ENCODE data around the gene ARMC7.

The ARMC7 gene

GRCh38 chr17:75138519-75138918 lies 28.8 kb downstream of the ARMC7 start:
- Histone ChIP-seq H3K27ac (no peak overlapping the region), H3K4me3 (no peak overlapping the region)
- no peak for TF ChIP-seq CTCF (IDR thresholded peaks at IDR 0.05)
- DNase-seq (ENCODE audit: low spot score) = no peak

- Histone ChIP-seq H3K27ac (no peak overlapping the region), H3K4me3 (no peak overlapping the region)
- TF ChIP-seq CTCF (IDR thresholded peaks at IDR 0.05) = no peak
- no peak for DNase-seq (ENCODE audit: low spot score)
Observed at GRCh38 chr17:75142236-75142971, 32.6 kb downstream of the ARMC7 start.

- no peak overlapping the region for H3K4me3 ChIP-seq
- H3K27ac ChIP-seq = no peak overlapping the region
- no peak for DNase-seq (ENCODE audit: low spot score)
- no peak for TF ChIP-seq CTCF (IDR thresholded peaks at IDR 0.05)
Observed at GRCh38 chr17:75144816-75145512, 35.2 kb downstream of the ARMC7 start.

- no peak overlapping the region for H3K27ac ChIP-seq
- H3K4me3 ChIP-seq = no peak overlapping the region
- TF ChIP-seq CTCF (IDR thresholded peaks at IDR 0.05) = no peak
- DNase-seq (ENCODE audit: low spot score) = no peak
Observed at GRCh38 chr17:75146592-75146991, 36.8 kb downstream of the ARMC7 start.

GRCh38 chr17:75147878-75148546 lies 38.2 kb downstream of the ARMC7 start:
- H3K27ac ChIP-seq = no peak overlapping the region
- no peak for DNase-seq (ENCODE audit: low spot score)
- no peak for TF ChIP-seq CTCF (IDR thresholded peaks at IDR 0.05)

GRCh38 chr17:75151930-75152329 lies 42.2 kb downstream of the ARMC7 start:
- H3K27ac ChIP-seq = no peak overlapping the region
- no peak overlapping the region for H3K4me3 ChIP-seq
- DNase-seq (ENCODE audit: low spot score) = no peak
- no peak for TF ChIP-seq CTCF (IDR thresholded peaks at IDR 0.05)

More at GRCh38 chr17:75147878-75148546, 38.2 kb downstream of the ARMC7 start:
- no peak overlapping the region for H3K4me3 ChIP-seq
